Measurements from ENCODE around the gene PRDM16. TPM values are rescaled to one million over a fixed set of nuclear protein-coding genes. Genes with fewer than 3 reads are reported as not detected.

PRDM16 gene
- total and polyA plus RNA-seq, 2 of the 8 experiments (the other 6 are each of a cell fraction or from before 2014, with no cell fraction given), result 0.39 to 0.43 TPM

GRCh38 chr1:3062616-3063378, 6.2 kb upstream of the PRDM16 start:
- ChIA-PET POLR2A (ENCODE audit: partially characterized antibody) (no interaction called here), CTCF (ENCODE audit: partially characterized antibody) (interaction anchor here (0.8 to 1.1 kb wide), 3 partner anchors 12 to 507 kb away, joined by 3 read pairs; partner anchors contain the start of gene TNFRSF14)
- Histone ChIP-seq H2BK20ac (ENCODE audit: low read length) (no peak overlapping the region), H2BK5ac (ENCODE audit: low read depth, low read length) (no peak overlapping the region), H3K27me3 (replicated peaks in 1 of 4; ENCODE audit: control insufficient read depth in 3 of 4, extremely low read depth in 1 of 4, insufficient read depth in 3 of 4, low read length in 3 of 4) (peaks cover 64 to 75% (median 72%) of the 10 kb centered on the region in 4 experiments), H3K18ac (ENCODE audit: extremely low read depth, low read length) (no peak overlapping the region; the same call in 1 of the 2 replicates), H3K14ac (ENCODE audit: insufficient read length) (no peak overlapping the region), H3K79me2 (ENCODE audit: control insufficient read depth in 1 of 2, insufficient read depth in 2 of 2, low read length in 2 of 2) (no peaks in the 10 kb centered on the region), H2BK120ac (replicated peaks; ENCODE audit: low read depth, low read length) (no peak overlapping the region), H4K20me1 (replicated peaks in 1 of 2; ENCODE audit: control insufficient read depth in 1 of 2, insufficient read depth in 2 of 2, low read length in 2 of 2) (peaks cover 3 to 13% of the 10 kb centered on the region in 2 experiments), H3K79me1 (ENCODE audit: low read depth, low read length) (no peaks in the 10 kb centered on the region), H3K36me3 (ENCODE audit: control insufficient read depth in 2 of 4, insufficient read depth in 4 of 4, low read length in 3 of 4) (peaks cover 0 to 7% (median 0%) of the 10 kb centered on the region in 4 experiments; a peak in 1 of 8 replicates), H3K56ac (replicated peaks; ENCODE audit: insufficient read length, low read depth, low read length) (no peak overlapping the region), H4K5ac (ENCODE audit: insufficient read length, low read depth, low read length) (no peak overlapping the region), H3K4me3 (ENCODE audit: extremely low read depth in 1 of 4, insufficient read depth in 2 of 4, low read depth in 3 of 4, low read length in 4 of 4) (peak overlapping the region; percentile 29 to 59 (median 38)), H3K23ac (ENCODE audit: insufficient read length) (no peak overlapping the region), H4K91ac (replicated peaks; ENCODE audit: insufficient read length, low read length) (no peak overlapping the region), H3K27ac (ENCODE audit: low read depth, low read length) (no peak overlapping the region), H2AFZ (ENCODE audit: low read length) (no peak overlapping the region), H3K4me1 (replicated peaks in 1 of 4; ENCODE audit: control insufficient read depth in 3 of 4, insufficient read depth in 4 of 4, low read length in 3 of 4) (peaks cover 0 to 29% (median 13%) of the 10 kb centered on the region in 4 experiments; a peak in 6 of 7 replicates), H3K9me3 (ENCODE audit: insufficient read depth in 2 of 2, low read depth in 1 of 2, low read length in 1 of 2) (peaks cover 0 to 4% of the 10 kb centered on the region in 2 experiments; a peak in 1 of 4 replicates), H3K23me2 (ENCODE audit: low read depth, low read length) (peaks cover 4% of the 10 kb centered on the region; the same call in 1 of the 2 replicates), H2BK15ac (ENCODE audit: low read length) (no peak overlapping the region), H4K8ac (ENCODE audit: extremely low read depth, insufficient read depth, low read length) (no peak overlapping the region), H2BK12ac (ENCODE audit: low read depth, low read length) (no peak overlapping the region), H3K4ac (replicated peaks; ENCODE audit: insufficient read length, low read depth, low read length) (no peak overlapping the region), H3K4me2 (ENCODE audit: insufficient read depth in 1 of 2, low read depth in 2 of 2, low read length in 2 of 2) (peak overlapping the region; percentile 69 to 74), H2AK5ac (ENCODE audit: low read depth, low read length) (no peak overlapping the region), H3K9ac (replicated peaks in 1 of 4; ENCODE audit: extremely low read depth in 1 of 4, low read depth in 3 of 4, low read length in 3 of 4) (no peak overlapping the region)
- DNase-seq (ENCODE audit: low read depth in 1 of 2, low spot score in 2 of 2), result peak in 1 of 2 experiments; percentile 59
- whole genome bisulfite sequencing, 2 experiments (ENCODE audit: extremely low coverage in 1 of 2, insufficient coverage in 1 of 2, insufficient read length in 1 of 2, insufficient replicate concordance in 2 of 2, low coverage in 1 of 2, low lambda C conversion rate in 2 of 2, missing lambda C conversion rate in 1 of 2), result 8% methylated on average over 17 of the region's 50 CpGs; no CpG with 5 or more reads in 1 of the 2 experiments
- FAIRE-seq, result no peak
- TF ChIP-seq, protein P1, sequence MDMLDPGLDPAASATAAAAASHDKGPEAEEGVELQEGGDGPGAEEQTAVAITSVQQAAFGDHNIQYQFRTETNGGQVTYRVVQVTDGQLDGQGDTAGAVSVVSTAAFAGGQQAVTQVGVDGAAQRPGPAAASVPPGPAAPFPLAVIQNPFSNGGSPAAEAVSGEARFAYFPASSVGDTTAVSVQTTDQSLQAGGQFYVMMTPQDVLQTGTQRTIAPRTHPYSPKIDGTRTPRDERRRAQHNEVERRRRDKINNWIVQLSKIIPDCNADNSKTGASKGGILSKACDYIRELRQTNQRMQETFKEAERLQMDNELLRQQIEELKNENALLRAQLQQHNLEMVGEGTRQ (IDR thresholded peaks at IDR 0.05; ENCODE audit: low read length), result no peak
- TF ChIP-seq SUZ12 (IDR thresholded peaks at IDR 0.05; ENCODE audit: low read length) (no peak; the same call in 1 of the 2 replicates), CBX5 (IDR thresholded peaks at IDR 0.05; ENCODE audit: low read depth, low read length) (no peak), CTCF (IDR thresholded peaks at IDR 0.05; ENCODE audit: control extremely low read depth in 1 of 3, insufficient read depth in 1 of 3, low read depth in 1 of 3, low read length in 3 of 3) (no peak), SIX5 (IDR thresholded peaks at IDR 0.05; ENCODE audit: low read depth, low read length) (no peak), JUND (IDR thresholded peaks at IDR 0.05; ENCODE audit: low read length) (no peak)
- TF ChIP-seq, protein P2, sequence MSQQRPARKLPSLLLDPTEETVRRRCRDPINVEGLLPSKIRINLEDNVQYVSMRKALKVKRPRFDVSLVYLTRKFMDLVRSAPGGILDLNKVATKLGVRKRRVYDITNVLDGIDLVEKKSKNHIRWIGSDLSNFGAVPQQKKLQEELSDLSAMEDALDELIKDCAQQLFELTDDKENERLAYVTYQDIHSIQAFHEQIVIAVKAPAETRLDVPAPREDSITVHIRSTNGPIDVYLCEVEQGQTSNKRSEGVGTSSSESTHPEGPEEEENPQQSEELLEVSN (IDR thresholded peaks at IDR 0.05), result no peak

Data from H1 (cell line).